Colonic mucosa (tissue), 4 donors: ENCODE results near the gene CLK4. TPM values are rescaled to one million over a fixed set of nuclear protein-coding genes. Genes with fewer than 3 reads are reported as not detected.

ENCODE experiments used
- DNase-seq: peaks from one replicate; pipeline ENCODE4 v3.0.0-alpha.2; 2020
- H3K27ac ChIP-seq: fragments of 200-600 bp; one replicate; pipeline ENCODE4 v1.8.0; 2021
- H3K27me3 ChIP-seq: fragments of 200-600 bp; one replicate; pipeline ENCODE4 v1.8.0; 2021
- H3K36me3 ChIP-seq: fragments of 200-600 bp; one replicate; pipeline ENCODE4 v1.8.0; 2021
- H3K4me1 ChIP-seq: fragments of 200-600 bp; one replicate; pipeline ENCODE4 v1.8.0; 2021; ENCODE audit warnings: mild to moderate bottlenecking
- H3K4me3 ChIP-seq: fragments of 200-600 bp; one replicate; pipeline ENCODE4 v1.8.0; 2021
- H3K9ac ChIP-seq, 2 donors: one replicate each; pipeline ENCODE4 v1.7.0; 2013; ENCODE audit warnings: control low read depth in 2 of 2, low read depth in 2 of 2, low read length in 2 of 2
- H3K9me3 ChIP-seq: fragments of 200-600 bp; one replicate; pipeline ENCODE4 v1.8.0; 2021
- intact Hi-C: fragments of 100-400 bp; cut with DNase I; formaldehyde crosslinking; loops from one replicate; pipeline ENCODE4 v1.14.1; 2022
- total RNA-seq, 2 donors: library from RNA; stranded (reverse); fragmentation: NEBNext Ultra II Directional in 1 of 2; extraction: Animal tissue kit (Norgen Biotek cat#: 25700) in 1 of 2; gene quantifications; one replicate each; pipeline ENCODE4 v1.2.1, GENCODE V29; 2021
- TF ChIP-seq, protein P1 (sequence below): fragments of 200-600 bp; IDR thresholded peaks from one replicate; pipeline ENCODE4 v1.8.0; 2022; ENCODE audit warnings: antibody characterized with exemption, mild to moderate bottlenecking
- donor health status: healthy.
- donor health status: DM: no; HTN: no; CAD: no.
- donor health status: DM: no; HTN: no; CAD: no.

The CLK4 gene
- total RNA-seq, 2 donors from 2014 or later: 13.8 to 15.0 TPM

DNA sequence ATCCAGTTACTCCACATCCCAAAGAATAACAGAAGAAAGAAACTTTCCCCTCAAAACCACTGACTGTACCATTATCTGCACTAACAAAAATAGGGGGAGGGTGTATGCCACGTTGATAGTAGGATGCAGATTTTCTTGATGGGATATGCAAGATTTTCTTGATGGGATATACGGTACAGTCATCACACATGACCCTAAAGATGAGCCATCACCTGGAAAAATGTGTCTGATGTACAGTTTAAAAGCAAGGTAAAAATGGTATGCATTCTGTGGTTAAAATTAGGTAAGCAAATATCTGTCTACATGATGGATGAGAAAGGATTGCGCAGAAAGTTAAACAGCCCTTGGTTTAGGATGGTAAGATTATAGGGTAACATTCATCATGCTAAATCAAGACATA, 45.2 kb downstream of the CLK4 start:
- DNase-seq: no peak
- TF ChIP-seq, protein P1, sequence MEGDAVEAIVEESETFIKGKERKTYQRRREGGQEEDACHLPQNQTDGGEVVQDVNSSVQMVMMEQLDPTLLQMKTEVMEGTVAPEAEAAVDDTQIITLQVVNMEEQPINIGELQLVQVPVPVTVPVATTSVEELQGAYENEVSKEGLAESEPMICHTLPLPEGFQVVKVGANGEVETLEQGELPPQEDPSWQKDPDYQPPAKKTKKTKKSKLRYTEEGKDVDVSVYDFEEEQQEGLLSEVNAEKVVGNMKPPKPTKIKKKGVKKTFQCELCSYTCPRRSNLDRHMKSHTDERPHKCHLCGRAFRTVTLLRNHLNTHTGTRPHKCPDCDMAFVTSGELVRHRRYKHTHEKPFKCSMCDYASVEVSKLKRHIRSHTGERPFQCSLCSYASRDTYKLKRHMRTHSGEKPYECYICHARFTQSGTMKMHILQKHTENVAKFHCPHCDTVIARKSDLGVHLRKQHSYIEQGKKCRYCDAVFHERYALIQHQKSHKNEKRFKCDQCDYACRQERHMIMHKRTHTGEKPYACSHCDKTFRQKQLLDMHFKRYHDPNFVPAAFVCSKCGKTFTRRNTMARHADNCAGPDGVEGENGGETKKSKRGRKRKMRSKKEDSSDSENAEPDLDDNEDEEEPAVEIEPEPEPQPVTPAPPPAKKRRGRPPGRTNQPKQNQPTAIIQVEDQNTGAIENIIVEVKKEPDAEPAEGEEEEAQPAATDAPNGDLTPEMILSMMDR: no peak
- H3K27me3 ChIP-seq: no peaks in the 10 kb centered on the region
- no peak overlapping the region for H3K9ac ChIP-seq
- H3K27ac ChIP-seq: no peak overlapping the region
- intact Hi-C loops: no loop called here
- no peaks in the 10 kb centered on the region for H3K9me3 ChIP-seq
- no peaks in the 10 kb centered on the region for H3K4me1 ChIP-seq
- H3K36me3 ChIP-seq: no peaks in the 10 kb centered on the region
- H3K4me3 ChIP-seq: no peak overlapping the region

DNA sequence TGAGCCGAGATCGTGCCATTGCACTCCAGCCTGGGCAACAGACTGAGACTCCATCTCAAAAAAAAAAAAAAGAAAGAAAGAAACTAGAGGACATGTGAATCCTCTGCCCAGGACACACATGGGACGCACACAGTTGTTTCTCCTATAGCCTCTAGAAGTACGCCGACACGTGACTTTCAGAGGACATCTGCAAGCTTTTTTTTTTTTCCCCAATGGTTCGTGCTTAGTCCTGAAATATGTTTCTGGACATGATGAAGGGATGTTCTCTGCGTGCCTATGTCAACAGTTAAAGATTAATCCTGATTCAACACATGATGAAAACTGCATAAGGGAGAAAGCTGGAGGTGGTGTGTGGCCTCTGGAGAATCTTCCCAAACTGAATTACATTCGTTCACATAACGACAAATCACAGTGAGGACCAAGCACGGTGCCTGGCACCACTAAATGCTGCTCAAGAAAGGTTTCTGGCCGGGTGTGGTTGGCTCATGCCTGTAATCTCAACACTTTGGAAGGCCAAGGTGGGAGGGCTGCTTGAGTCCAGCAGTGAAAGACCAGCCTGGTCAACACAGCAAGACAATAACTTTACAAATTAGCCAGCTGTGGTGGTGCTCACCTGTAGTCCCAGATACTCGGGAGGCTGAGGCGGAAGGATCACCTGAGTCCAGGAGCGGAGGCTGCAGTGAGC, 46.4 kb downstream of the CLK4 start:
- H3K4me1 ChIP-seq: no peaks in the 10 kb centered on the region
- H3K36me3 ChIP-seq: no peaks in the 10 kb centered on the region
- H3K4me3 ChIP-seq: no peak overlapping the region
- TF ChIP-seq, protein P1: no peak
- intact Hi-C loops: no loop called here
- H3K9ac ChIP-seq: no peak overlapping the region
- H3K9me3 ChIP-seq: no peaks in the 10 kb centered on the region
- no peak overlapping the region for H3K27ac ChIP-seq
- no peak for DNase-seq
- H3K27me3 ChIP-seq: no peaks in the 10 kb centered on the region

DNA sequence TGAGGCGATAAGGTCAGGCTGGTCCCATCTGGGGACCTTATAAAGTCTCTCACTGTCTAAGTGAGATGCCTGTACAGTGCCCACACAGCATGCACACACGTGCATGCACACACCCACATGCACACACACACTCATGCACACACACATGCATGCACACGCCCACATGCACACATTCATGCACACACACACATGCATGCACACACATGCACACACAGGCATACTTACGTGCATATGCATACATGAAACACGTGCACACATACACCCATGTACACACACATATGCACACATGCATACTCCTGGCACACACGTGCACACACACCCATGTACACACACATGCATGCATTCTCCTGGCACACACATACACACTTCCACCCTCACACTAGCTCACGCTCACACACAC, 48.9 kb downstream of the CLK4 start:
- no peaks in the 10 kb centered on the region for H3K27me3 ChIP-seq

DNA sequence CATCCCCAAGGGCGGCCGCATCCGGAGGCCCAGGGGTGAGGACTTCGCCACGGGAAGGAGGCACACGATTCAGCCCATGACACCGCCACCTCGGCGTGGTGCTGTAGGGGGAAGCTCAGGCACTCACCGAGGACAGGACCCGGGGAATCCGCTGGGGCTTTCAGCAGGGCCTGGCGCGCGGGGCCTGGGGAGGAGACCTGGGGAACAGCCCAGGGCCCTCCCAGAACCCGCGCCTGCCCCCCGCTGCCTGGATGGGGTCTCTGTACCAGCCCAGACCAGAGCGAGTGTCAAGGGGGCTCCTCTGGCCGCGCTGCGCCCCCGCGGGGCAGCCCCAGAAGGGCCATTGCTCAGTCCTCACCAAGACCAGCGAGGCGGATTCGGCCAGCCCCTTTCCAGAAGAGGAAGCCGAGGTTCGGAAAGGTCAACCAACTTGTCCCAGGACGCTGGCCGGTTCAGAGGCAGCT, 49.4 kb downstream of the CLK4 start:
- no peaks in the 10 kb centered on the region for H3K9me3 ChIP-seq
- DNase-seq: no peak
- H3K27ac ChIP-seq: no peak overlapping the region
- no peaks in the 10 kb centered on the region for H3K36me3 ChIP-seq
- no peak overlapping the region for H3K4me3 ChIP-seq
- H3K27me3 ChIP-seq: no peaks in the 10 kb centered on the region
- intact Hi-C loops: no loop called here
- TF ChIP-seq, protein P1: no peak
- no peaks in the 10 kb centered on the region for H3K4me1 ChIP-seq
- no peak overlapping the region for H3K9ac ChIP-seq

More for the DNA sequence above, 48.9 kb downstream of the CLK4 start:
- Histone ChIP-seq H3K9ac (no peak overlapping the region), H3K4me3 (no peak overlapping the region), H3K36me3 (no peaks in the 10 kb centered on the region), H3K9me3 (no peaks in the 10 kb centered on the region), H3K27ac (no peak overlapping the region), H3K4me1 (no peaks in the 10 kb centered on the region)
- TF ChIP-seq, protein P1: no peak
- DNase-seq: no peak
- intact Hi-C loops: no loop called here

DNA sequence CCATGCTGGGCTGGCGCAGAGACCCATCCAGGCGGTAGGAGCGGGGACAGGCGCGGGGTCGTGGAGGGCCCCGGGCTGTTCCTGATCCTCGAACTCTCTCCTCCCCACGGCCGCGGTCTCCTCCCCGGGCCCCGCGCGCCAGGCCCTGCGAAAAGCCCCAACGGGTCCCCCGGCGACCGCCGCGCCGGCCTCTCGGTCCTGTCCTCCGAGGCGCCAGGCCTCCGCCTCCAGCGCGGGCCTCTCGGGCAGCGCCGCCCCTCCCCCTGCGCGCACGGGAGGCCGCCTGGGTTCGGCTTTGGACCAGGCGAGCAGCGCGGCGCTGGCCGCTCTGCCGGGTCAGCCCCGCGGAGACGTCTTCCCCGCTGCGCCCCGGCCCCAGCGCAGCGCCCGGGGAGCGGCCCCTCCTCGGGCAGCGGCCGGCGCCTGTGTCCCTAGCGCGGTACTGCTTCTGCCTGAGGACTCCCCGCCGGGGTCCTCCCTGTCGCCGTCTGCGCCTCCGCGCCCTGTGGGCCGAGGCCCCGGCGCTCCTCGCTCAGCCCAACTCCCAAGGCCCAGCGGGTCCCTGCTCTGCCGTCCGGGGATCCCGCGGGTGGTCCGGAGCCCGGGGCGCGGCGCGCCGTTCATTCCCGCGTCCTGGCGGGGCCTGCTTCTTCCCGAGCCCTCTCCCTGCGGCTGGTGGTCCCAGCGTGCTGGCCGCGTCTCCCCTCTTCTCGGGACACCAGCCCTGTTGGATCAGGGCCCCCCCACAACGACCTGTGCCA, 50.1 kb downstream of the CLK4 start:
- H3K4me3 ChIP-seq: no peak overlapping the region
- TF ChIP-seq, protein P1: no peak
- no peaks in the 10 kb centered on the region for H3K27me3 ChIP-seq
- no peaks in the 10 kb centered on the region for H3K36me3 ChIP-seq
- H3K9ac ChIP-seq: peak overlapping the region in 1 of 2 donors; percentile 12
- H3K27ac ChIP-seq: no peak overlapping the region
- H3K4me1 ChIP-seq: no peaks in the 10 kb centered on the region
- intact Hi-C loops: no loop called here
- no peaks in the 10 kb centered on the region for H3K9me3 ChIP-seq
- DNase-seq: no peak
